DOHH2 (cell line): ENCODE measurements around the gene NDRG2.

Experiments
- EZH2phosphoT487 ChIP-seq: fragments of 200-600 bp; sonication (generic); IDR thresholded peaks from 2 replicates; pipeline ENCODE4 v1.6.1; 2017; ENCODE audit warnings: borderline replicate concordance, mild to moderate bottlenecking, antibody characterized with exemption, low read length, moderate library complexity, mixed read lengths
- TF ChIP-seq, protein P1 (sequence below): fragments of 200-600 bp; sonication (generic); IDR thresholded peaks from one replicate; pipeline ENCODE4 v1.5.1; 2014; ENCODE audit warnings: antibody characterized with exemption, mild to moderate bottlenecking, low read depth, low read length; ENCODE audit not compliant: poor library complexity, severe bottlenecking

DNA sequence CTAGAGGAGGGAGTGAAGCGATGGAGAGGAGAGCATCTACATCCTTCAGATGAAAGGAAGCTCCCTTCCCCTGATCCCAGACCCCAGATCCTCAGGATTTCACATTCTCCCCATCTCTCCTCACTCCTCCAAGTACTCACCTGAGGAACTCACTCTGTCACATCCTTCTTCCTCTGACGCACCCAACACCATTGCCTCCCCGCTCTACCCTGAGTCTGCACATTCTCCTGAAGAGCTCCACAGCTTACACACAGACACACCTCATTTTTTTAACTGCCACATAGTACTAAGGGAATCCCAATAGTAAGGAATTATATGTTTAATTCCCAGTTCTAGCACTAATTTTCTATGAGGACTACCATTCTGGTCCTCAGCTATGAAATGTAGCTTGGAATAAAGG, 51.4 kb downstream of the NDRG2 start:
- TF ChIP-seq, protein P1, sequence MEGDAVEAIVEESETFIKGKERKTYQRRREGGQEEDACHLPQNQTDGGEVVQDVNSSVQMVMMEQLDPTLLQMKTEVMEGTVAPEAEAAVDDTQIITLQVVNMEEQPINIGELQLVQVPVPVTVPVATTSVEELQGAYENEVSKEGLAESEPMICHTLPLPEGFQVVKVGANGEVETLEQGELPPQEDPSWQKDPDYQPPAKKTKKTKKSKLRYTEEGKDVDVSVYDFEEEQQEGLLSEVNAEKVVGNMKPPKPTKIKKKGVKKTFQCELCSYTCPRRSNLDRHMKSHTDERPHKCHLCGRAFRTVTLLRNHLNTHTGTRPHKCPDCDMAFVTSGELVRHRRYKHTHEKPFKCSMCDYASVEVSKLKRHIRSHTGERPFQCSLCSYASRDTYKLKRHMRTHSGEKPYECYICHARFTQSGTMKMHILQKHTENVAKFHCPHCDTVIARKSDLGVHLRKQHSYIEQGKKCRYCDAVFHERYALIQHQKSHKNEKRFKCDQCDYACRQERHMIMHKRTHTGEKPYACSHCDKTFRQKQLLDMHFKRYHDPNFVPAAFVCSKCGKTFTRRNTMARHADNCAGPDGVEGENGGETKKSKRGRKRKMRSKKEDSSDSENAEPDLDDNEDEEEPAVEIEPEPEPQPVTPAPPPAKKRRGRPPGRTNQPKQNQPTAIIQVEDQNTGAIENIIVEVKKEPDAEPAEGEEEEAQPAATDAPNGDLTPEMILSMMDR, result no peak
- TF ChIP-seq EZH2phosphoT487, result no peak
